SH-SY5Y (cell line): ENCODE results near the gene PRDM16.

Source experiments
- GATA2 ChIP-seq: IDR thresholded peaks from 2 replicates; pipeline ENCODE4 v1.6.1; 2011; ENCODE audit warnings: mild to moderate bottlenecking, low read depth, low read length
- GATA3 ChIP-seq: IDR thresholded peaks from 2 replicates; pipeline ENCODE4 v1.6.1; 2011; ENCODE audit warnings: low read depth, mild to moderate bottlenecking, low read length, moderate library complexity

The PRDM16 gene

DNA sequence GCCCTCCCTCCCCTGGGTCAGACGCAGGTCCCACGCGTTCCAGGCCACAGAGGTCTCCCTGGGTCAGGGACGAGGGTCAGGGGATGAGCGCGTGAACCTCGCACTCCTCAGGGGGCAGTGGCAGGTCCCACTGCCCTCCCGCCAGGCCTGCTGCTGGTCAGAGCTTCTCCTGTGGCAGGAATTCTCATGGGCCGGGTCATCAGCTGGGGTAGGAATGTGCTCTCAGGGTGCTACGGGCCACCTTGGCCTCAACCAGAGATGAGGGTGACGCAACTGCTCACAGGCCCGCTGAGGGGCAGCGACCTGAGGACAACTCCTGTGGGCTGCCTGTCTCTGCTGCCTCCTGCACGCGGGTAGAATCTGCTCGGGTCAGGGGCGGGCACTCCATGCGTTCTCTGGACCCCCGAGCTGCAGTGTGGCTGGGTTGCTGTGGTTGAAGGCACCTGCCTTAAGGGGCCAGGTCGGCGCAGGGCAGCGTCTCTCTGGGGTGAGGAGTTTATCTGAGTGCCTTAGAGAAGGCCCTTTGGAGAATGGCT is 128.8 kb downstream of the PRDM16 start:
- TF ChIP-seq GATA2 (no peak), GATA3 (no peak)

DNA sequence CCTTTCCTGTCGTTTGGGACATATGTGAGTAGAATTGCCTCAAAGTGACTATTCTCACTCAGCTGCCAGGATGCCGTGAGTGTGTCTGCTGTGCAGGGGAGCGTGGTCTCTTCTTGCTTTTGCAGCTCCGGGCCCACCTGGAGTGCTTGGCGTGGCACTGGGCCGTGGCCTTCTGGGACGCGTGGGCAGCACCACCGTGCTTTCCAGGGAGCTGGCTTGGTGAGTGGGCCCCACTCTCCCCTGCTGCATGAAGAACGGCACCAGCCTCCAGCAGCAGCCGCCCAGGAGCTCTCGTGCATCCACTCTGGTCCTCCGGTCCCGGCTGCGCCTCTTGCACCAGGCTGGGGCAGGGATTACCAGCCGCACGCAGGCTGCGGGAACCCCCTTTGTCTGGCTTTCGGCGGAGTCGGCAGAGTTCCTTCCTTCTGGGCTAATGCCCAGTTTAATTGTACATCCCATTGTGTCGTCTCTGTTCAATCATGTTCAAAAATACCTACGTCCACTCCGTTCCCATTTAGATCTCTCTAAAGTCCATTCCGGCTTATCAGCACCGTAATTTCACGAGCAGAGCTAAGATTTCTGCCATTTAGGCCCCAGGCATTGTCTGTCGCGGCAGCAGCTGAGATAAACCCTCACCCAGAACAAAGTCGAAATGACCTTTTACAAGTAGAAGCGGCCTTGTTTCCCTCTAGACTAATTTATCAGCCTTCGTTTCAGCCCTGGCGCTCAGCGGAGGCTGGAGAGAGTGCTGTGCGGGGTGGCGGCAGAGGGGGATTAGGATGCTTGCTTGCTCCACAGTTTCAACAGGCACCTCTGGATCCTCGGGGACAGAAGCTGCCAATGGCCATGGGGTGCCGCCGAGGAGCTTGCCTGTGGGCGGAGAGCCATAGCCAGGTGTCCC is 129.6 kb downstream of the PRDM16 start:
- TF ChIP-seq GATA2 (peak; percentile 78), GATA3 (no peak)

GRCh38 chr1:3204725-3205124 is 135.7 kb downstream of the PRDM16 start:
- TF ChIP-seq GATA3, result no peak
- TF ChIP-seq GATA2, result no peak

- TF ChIP-seq GATA2, result no peak
- no peak for TF ChIP-seq GATA3
Measured at GRCh38 chr1:3205815-3206214, 136.8 kb downstream of the PRDM16 start.

GRCh38 chr1:3206696-3207095 is 137.7 kb downstream of the PRDM16 start:
- TF ChIP-seq GATA2 (no peak), GATA3 (no peak)

DNA sequence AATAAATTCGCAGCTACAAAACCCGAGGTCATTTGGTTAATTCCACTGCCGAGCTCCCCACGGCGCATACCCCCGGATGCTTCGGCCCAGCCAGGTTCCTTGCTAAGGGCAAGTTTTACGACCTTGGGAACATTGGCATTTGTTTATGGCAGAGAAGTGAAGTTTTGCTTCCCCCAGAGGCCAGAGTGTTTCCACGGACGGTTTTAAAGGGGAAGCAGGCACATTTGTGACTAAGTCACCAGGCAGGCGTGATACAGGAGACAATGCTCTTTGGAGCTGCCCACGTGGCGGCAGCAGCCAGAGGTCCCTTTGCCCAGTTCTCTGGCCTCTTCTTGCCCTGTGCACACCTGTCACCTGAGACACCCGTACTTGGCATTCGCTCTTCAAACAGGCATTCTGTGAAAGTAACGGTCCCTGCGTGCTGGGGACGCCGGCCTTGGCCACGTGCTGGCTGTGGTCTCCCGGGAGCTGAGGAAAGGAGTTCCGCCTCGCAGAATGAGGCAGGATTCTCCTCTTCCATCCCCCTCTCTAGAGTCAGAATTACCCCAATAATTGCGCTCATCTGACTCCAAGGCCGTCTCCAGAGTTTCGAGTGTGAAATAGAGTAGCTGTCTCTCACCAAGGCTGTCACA is 138.3 kb downstream of the PRDM16 start:
- TF ChIP-seq GATA3 (no peak), GATA2 (no peak)

DNA sequence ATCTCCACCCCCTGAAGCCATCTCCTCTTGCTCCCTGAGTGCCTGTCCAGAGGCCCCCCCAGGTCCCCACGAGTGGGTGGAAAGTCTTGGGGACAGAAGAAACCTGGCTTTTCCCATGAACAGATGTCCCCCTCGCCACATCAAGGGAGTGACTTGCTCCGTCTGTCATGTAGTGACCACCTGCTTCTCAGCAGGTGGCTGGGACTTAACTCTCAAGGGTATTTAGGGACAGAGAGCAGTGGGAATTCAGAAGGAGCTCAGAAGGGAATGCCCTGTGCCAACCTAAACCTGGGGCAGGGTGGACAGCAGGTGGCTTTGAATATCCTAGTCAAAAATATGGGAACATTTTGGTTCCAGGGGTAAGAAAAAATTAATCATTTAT is 139.8 kb downstream of the PRDM16 start:
- TF ChIP-seq GATA2, result no peak
- no peak for TF ChIP-seq GATA3

DNA sequence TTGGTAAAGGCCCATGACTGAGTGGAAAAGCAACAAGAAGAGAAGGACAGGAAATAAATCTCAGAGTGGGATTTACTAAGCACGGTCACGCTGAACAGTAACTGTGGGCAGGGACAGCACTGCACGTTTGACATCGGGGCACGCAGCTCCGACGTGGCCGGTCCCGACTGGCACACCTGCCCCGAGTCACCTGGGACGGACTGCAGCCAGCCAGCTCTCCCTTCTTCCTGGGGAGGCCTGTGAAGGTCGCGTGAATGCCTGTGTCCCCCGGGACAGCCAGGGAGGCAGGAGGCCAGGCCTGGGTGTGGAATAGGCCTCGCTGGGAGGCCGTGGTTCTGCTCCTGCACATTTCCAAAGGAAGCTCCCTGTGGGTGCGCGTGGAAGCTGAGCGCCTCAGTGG is 140.2 kb downstream of the PRDM16 start:
- TF ChIP-seq GATA2 (no peak), GATA3 (no peak)

DNA sequence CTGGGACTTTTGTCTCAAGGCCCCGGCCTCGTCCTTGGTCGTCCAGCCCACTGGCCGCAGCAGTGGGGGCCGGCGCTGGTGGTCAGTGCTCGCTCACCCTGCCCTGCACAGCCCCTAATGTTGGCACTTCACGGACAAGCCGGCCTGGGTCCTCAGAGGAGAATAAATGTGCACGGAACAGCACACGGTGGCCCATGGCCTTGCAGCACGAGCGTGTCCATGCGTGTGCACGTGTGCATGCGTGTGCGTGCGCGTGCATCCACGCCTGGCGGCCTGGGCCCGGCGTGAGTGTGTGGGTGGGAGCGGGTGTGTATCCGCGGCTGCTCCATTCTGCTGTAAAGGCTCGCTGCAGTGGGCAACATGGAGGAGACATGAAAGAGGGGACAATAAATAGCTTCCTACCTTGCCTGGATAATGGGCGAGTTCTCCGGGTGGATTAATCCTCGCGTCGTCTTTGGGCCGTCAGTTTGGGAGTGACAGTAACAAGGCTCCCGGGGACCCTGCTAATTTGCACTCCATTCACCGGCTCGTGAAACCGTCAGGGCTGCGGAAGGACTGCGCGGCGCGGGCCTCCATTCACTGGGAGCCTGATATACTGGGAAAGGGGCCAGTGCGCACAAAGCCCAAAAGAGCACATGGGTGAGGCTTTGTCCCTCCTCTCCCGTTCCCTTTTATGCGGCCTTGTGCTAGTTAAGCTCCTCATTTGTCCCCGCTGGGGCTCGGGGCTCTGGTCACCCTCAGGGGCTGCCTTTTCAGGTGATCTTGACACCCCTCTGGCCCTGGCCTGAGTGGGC is 142.8 kb downstream of the PRDM16 start:
- no peak for TF ChIP-seq GATA2
- TF ChIP-seq GATA3, result no peak

DNA sequence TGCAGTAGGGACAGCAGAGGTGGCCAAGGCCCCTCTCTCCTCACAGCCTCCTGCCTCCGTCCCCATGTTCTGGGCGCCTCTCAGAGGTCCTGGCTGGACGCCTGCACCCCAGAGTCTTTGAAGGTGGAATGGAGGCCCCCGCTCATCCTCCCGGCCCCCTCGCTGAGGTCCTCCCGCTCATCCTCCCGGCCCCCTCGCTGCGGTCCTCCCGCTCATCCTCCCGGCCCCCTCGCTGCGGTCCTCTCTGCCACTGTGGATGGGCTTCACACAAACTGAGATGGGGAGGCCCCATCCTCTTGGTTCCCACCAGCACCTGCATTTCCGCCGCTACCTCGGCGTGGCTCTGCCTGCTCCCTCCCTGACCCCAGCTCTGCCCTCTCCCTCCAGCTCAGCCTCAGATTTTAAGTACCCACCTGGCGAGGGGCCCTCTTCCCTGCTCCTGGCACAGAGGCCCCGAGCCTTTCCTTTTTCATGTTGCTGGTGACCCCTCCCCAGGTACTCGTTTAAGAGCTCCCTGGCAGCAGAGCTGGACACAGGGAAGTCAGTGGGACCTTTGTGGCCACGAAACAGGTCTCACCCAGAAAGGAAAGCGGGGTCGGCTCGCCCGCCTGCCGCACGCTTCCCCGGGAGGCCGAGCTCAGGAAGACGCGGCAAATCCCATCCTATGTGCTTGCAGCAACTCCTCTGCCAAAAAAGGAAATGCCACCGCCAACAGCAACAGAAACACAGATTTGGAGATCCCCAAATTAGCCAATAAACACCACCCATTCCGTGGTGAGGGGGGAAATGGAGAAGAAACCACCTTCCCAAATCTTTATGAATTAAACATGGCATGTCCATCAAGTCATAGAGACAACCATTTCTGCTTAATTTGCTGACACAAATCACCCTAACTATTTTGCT is 143.7 kb downstream of the PRDM16 start:
- TF ChIP-seq GATA2 (no peak), GATA3 (no peak)

DNA sequence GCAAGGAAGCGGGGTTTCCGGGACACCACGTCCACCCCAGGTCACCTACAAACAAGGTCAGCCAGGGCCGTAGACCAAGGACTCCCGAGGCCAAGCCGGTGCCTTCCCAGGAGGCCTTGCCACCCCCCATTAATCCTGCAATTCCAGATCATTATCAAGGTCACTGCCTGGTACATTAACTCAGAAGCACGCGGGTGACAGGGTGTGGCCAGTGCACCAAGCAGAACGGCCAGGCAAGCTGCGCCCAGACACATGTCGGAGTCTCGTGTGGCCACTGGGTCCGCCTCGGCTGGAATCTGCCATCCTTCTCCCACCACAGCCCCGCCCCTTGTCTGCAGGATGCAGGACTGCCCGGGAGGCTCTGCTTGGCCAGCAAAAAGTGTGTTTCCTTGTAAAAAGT is 144.7 kb downstream of the PRDM16 start:
- TF ChIP-seq GATA3 (no peak), GATA2 (no peak)

- TF ChIP-seq GATA3 (no peak), GATA2 (no peak)
Measured at GRCh38 chr1:3215198-3216014, 146.4 kb downstream of the PRDM16 start.

- no peak for TF ChIP-seq GATA2
- no peak for TF ChIP-seq GATA3
Measured at GRCh38 chr1:3216015-3216391, 147.0 kb downstream of the PRDM16 start.

- TF ChIP-seq GATA3 (no peak), GATA2 (no peak)
Measured at GRCh38 chr1:3217181-3217641, 148.2 kb downstream of the PRDM16 start.
